GM18499 (cell line): ENCODE measurements around the gene VILL.
"Not testable (repeated sequence)": the region's sequence is repeated elsewhere in the genome, so short reads cannot be mapped to it uniquely, and the experiment has no call there.

ENCODE experiments used
- ATAC-seq: cut with Tn5 transposase; IDR thresholded peaks from one replicate; pipeline ENCODE4 v1.9.1; 2021; ENCODE audit warnings: moderate number of reproducible peaks; ENCODE audit not compliant: insufficient read depth, unreplicated experiment

Gene VILL

GRCh38 chr3:38053286-38053685 lies 62.7 kb downstream of the VILL start:
- not testable (repeated sequence) for ATAC-seq

GRCh38 chr3:38053813-38054498 lies 63.4 kb downstream of the VILL start:
- not testable (repeated sequence) for ATAC-seq

- no peak for ATAC-seq
Measured at GRCh38 chr3:38054499-38055001, 64.0 kb downstream of the VILL start.
